ENCODE results near the gene DNASE1.
"Not testable (repeated sequence)": the region's sequence is repeated elsewhere in the genome, so short reads cannot be mapped to it uniquely, and the experiment has no call there.

Gene DNASE1, protein sequence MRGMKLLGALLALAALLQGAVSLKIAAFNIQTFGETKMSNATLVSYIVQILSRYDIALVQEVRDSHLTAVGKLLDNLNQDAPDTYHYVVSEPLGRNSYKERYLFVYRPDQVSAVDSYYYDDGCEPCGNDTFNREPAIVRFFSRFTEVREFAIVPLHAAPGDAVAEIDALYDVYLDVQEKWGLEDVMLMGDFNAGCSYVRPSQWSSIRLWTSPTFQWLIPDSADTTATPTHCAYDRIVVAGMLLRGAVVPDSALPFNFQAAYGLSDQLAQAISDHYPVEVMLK

DNA sequence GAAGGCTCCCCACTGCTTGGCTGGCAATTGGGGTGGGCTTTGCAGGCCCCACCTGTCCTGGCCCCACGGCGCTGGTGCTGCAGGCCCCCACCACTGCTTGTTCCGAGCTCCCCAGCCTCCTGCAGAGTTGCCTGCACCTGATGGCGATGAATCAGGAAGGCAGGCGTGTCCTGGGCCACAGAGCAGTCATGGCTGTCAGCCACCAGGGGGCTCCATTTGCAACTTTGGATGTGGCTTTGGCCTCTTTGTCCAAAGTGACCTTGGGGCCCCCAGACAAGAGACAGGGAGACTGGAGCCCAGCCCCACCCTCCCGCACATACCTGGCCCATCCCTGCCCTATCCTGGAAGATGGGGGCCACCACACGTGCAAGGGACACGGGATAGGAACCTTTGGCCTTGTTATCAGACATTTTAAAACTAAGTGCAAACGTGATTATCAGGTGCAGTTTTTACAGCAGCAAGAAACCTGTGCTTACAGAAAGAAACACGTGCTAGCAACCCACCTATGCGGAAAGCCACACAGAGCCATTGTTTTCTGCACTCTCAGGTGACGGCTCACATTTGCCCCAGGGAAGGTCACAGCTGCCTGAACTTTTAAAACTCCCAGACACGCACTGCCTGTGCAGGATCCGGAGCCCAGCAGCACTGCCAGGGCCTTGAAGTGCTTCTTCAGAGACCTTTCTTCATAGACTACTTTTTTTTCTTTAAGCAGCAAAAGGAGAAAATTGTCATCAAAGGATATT lies at the start of gene DNASE1:
Gene DNASE1, plus strand, starts transcription at position 443 of the 743 bp plus-strand sequence. CDS start 683 bp downstream, outside the sequence.
- no peak for DNase-seq (ENCODE audit: low read depth)

DNA sequence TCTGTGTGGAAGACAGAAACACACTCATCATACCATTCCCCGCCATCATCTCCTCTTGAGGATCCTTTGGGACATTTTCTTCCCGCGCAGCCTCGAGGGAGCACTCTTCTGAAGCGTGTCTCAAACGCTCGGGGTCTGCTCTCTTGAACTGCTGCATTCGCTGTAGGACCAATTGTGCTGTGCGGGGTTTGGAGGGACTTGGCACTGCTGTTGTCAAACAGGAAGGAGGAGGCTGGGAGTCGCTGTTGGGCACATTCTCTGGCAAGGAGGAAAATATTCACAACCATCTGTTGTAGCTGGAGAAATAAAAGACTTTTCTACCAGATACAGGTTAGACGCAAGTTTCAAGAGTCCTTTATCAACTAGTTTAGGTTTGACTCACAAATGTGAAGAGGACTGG lies 48.0 kb upstream of the DNASE1 start:
- DNase-seq (ENCODE audit: low read depth) = no peak

DNA sequence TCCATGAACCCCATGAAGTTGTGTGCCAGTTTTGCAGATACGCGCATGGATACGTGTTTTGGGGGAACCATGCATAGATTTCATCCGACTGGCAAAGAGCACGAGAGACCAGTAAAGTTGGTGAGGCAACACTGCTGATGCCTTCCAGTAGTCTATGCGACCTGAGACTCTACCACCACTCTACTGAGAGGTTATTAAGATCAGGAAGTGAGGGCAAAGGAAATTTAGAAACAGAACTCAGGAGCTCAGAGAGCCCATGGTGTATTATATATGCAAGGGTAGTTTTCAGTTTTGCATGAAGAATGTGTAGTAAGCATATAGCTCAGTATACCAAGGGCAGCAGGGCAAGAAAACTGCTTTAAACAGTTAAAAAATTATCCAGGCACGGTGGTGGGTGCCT lies 47.3 kb upstream of the DNASE1 start:
- no peak for DNase-seq (ENCODE audit: low read depth)

DNA sequence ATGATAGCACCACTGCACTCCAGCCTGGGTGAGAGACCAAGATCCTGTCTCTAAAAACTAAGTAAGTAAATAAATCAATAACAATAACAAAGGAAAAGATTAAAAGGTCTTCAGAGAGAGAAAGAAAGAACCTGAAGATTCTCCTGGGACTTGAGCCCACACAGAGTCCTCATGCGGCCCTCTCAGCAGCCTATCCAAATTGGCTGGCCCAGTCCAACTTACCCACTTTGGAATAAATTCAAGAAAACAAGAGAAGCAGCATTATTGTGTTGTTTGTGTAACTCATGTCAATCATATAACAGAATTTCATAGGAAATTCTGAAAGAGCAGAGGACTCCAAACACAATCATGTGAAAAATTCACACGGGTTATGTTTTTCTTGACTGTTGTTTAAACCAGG lies 46.9 kb upstream of the DNASE1 start:
- no peak for DNase-seq (ENCODE audit: low read depth)

DNA sequence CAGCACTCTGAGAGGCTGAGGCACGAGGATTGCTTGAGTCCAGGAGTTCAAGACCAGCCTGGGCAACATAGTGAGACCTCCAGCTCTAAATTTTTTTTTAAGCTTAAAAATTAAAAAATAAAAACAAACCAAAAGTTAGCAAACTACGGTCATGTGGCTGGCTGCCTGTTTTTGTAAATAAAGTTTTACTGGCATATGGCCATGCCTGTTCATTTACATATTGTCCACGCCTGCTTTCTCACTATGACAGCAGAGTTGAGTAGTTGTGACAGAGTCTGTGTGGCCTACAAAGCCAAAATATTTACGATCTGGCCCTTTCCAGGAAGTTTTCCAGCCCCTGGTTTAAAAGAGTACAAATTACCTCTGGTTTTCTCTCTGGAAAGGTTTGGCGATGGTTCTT lies 46.4 kb upstream of the DNASE1 start:
- no peak for DNase-seq (ENCODE audit: low read depth)

DNA sequence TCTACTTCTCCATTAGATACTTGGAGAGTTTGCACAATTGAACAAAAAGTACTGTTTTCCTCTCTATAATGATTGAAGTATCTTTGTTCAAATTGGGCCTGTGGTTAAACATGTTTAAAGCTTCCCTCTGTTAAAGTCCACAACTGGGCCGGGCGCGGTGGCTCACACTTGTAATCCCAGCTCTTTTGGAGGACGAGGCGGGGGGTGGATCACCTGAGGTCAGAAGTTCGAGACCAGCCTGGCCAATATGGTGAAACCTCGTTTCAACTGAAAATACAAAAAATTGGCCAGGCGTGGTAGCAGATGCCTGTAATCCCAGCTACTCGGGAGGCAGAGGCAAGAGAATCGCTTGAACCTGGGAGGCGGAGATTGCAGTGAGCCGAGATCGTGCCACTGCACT lies 45.5 kb upstream of the DNASE1 start:
- DNase-seq (ENCODE audit: low read depth) = not testable (repeated sequence)

DNA sequence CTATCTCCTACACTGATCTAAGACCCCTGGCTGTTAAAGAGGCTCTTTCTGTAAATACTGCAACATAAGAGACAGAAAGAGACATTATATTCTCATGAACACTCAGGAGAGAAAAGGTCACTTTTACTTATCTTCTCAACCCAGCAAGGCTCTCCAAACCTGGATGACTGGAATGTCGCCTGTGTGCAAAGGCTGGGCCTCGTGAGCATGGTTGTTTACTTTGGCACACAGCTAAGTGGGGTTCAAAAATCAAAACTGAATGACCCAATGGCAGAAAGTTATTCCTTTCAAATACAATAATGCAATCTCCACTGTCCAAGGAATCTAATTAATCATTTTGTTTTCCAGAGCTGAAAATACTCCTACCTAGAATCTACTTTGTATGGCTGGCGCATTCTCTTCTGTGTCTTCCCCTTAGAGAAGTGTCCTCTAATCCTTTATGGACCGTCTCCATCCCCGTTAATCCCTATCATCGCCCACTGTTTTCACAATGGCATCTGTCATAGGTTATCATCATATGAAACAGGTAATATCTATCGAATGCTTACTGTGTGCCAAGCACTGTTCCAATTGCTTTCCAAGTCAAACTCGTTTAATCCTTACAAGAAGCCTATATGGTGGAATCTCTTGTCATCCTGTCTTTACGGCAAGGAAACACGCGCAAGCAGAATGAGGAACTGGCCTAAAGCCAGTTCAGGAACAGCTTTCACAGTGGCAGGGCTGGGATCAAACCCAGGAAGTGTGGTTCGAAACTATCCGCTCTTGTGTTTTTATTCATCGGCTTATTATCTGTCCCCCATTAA lies 44.4 kb upstream of the DNASE1 start:
- no peak for DNase-seq (ENCODE audit: low read depth)

DNA sequence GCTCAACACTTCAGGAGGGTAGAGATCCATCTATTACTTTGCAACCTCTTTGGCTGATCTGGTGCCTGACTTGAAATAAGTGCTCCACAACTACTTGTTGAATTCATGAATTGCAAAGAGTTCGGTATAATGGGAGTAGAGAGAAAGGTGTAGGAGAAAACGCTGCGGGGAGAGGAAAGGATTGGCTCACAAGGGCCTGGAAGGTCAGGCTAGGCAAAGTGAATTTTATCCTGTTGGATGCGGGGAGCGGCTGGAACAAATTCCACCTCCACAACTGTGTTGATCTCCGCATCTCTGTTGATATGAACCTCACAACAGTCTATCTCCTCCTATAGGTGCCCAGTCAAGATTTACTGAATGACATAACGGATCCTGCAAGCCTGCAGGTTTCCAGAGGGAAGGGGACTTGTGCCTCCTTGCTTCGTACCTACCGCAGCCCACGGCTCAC lies 43.8 kb upstream of the DNASE1 start:
- DNase-seq (ENCODE audit: low read depth) = no peak

DNA sequence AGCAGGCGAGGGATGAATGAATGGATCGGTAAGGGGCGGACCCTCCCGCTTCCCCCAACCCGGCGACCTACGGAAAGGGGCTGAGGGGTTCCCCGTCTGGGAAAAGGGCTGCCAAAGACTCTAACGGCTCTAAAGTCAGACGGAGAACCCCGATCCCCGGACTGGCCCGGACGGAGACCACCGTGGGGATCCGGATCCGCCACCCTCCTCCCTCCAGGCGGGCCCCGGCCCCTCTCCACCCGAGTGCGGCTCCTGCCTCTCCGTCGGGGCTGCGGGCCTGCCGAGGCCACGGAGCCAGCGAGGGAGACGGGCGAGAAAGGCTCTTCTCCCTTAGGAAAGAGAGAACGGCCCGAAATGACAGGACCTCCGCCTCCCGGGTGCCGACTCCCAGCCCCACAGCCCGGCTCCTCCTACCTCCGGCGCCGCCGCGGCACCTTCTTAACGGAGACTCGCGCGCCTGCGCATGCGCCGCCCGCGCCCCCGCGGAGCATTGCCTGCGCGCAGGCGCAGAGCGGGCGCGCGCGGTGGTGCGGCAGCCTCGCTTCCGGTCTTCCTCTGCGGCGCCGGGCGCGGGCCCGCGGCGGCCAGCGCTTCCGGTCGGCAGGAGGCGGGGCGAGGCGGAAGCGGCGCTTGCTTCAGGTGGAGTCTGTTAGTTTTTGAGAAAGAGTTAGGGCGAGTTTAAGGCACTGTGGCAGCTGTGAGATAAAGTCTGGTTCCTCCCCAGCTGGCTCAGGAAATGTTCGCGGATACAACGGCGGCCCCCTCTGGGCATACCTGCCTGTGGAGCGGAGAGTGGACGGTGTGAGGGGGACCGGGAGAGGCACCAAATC lies 43.1 kb upstream of the DNASE1 start, which contains the start of gene SLX4:
Gene SLX4, minus strand, starts transcription at position 461 of the 830 bp plus-strand sequence. CDS start 2,642 bp downstream, outside the sequence.
- peak; percentile 85 for DNase-seq (ENCODE audit: low read depth)

DNA sequence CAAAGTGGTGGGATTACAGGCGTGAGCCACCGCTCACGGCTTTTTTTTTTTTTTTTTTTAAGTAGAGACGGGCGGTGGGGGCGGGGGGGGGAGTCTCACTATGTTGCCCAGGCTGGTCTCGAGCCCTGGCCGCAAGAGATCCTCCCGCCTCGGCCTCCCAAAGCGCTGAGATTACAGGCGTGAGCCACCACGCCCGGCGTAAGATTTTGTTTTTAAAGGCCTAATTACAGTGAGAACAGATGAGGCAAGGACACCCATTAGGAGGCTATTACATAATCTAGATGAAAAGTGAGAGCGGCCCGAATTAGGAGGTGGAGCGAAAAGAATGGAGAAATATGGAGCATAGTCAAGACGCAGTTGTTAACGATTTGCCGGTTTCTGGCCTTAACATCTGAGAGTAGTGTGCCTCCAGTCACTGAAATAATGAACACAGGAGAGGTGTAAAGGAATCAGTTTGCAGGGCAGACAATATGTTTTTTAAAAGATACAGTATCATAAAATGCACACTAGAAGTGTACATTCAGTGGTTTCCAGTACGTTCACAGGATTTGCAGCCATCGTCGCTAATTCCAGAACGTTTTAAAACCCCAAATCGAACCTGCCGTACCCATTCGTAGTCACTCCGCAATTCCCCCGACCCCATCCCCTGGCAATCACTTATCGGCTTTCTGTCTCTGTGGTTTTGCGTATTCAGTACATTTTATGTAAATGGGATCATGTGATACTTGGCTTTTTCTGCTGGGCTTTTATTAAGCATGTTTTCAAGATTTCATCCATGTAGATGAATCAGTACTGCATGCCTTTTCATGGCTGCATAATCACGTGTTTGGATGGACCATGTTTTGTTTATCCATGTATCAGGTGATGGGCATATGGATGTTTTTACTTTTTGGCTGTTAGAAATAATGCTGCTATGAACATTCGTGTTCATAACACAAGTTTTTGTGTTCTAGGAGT lies 41.7 kb upstream of the DNASE1 start:
- no peak for DNase-seq (ENCODE audit: low read depth)

DNA sequence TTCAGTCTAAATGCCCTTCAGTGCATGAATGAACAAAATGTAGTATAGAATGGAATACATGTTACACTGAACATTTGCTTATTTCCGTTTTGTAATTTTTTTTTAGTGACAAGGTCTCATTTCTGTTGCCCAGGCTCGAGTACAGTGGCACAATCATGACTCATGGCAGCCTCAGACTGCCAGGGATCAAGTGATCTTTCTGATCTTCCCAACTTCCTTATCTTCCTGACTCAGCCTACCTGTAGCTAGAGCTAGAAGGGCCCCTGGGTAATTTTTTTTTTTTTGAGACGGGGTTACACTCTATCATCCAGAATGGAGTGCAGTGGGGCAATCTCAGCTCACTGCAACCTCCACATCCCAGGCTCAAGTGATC lies 35.7 kb upstream of the DNASE1 start:
- no peak for DNase-seq (ENCODE audit: low read depth)

DNA sequence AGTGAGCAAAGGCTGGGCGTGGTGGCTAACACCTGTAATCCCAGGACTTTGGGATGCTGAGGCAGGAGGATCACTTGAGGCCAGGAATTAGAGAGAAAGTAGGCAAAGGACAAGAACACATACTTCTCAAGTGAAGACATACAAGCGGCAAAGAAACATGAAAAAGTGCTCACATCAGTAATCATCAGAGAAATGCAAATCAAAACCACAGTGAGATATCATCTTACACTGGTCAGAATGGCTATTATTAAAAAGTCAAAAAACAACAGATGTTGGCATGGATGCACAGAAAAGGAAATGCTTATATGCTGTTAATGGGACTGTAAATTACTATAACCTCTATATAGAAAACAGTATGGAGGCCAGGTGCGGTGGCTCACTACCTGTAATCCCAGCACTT lies 30.8 kb upstream of the DNASE1 start:
- no peak for DNase-seq (ENCODE audit: low read depth)

DNA sequence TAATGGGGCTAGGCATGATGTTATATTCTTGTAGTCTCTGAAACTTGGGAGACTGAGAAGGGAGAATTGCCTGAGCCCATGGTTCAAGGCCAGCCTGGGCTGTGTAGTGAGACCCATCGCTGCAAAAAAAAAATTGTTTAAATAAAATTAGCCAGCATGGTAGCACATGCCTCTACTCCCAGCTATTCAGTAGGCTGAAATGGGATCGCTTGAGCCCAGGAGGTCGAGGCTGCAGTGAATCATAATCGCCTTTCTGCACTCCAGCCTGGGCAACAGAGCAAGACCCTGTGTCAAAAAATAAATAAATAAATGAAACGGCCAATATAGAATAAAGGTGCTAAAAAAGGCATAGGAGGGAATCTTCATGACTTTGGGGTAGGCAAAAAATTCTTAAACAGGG lies 29.2 kb upstream of the DNASE1 start:
- DNase-seq (ENCODE audit: low read depth) = no peak

DNA sequence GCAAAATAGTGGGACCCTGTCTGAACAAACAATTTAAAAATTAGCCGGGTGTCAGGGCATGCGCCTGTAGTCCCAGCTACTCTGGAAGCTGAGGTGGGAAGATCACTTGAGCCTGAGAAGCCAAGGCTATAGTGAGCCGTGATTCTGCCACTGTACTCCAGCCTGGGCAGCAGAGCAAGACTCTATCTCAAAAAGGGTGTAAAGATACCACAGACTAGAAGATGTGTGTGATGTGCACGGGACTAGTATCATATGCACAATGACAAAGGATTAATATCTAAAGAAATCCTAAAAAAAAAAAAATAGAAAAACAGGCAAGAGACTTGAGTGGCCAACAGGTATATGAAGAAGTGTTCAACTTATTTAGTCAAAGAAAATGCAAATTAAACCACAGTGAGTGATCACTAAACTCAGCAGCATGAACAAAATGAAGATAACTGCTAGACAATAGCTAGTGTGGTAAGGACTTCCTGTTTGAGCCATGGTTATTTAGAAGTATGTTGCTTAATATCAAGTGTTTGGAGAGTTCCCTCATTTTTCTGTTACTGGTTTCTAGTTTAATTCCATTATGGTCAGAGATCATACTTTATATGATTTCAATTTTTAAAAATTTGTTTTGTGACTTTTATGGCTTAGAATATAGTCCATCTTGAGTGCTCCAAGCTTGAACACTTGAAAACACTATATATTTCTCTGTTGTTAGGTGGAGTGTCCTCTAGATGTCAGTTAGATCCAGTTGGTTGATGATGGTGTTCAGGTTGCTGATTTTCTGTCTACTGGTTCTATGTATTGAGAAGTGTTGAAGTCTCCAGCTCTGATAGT lies 28.4 kb upstream of the DNASE1 start:
- no peak for DNase-seq (ENCODE audit: low read depth)

DNA sequence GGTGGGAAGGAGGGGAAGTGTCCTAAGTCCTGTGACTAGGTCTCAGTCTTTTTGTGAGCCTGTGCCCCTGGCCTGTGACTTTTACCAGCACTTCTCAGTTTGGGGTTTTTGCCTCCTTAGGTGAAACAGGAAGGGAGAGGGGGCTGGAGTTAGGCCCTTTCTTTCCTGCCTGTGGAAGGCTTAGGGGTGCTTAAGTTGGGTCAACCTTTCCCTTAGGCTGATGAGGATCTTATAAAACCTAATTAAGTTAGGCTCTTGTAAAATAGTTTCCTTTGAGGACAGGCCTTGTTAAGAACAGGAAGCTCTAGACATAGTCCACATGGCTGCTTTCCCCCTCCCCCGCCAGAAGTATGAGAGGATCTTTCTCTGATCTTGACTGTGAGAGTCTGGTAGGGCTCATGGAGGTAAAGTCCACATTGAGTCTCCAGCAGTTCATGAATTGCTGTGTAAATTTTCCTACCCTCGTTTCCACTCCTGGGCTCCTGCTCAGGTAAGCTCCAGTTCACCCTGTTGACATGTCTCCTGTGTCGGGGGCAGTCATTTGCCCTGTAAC lies 17.0 kb upstream of the DNASE1 start:
- no peak for DNase-seq (ENCODE audit: low read depth)

DNA sequence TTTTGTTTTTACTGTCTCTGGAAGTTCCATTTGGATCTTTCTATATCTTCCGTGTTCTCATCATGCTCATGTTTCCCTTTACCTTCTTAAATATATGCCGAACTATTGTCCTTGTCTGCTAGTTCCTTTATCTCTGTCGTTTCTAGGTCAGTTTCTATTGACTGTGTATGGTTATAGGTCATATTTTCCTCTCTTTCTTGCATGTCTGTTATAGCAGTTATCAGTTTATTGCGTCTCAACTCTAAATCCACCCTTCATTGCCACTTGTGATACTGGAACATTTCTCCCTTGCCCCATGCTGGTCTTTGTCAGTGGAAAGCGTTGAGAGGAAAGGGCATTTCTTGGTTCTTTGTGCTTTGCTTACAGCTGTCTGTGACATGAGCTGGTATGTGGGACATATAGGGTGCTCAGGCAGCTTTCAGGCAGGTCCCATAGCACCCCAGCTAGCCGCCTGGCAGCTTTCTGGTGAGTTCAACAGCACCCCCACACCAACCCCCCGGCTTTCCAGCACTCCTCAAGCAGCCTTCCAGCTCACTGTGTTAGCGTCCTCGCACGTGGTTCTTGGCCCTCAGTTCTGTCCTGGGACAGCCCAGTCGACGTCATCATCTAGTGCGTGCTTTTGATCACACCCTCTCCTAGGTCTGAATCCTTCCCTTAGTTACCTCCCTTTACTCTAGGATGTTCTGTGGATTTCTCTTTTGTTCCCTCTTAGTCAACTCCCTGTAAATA lies 15.4 kb upstream of the DNASE1 start:
- no peak for DNase-seq (ENCODE audit: low read depth)

DNA sequence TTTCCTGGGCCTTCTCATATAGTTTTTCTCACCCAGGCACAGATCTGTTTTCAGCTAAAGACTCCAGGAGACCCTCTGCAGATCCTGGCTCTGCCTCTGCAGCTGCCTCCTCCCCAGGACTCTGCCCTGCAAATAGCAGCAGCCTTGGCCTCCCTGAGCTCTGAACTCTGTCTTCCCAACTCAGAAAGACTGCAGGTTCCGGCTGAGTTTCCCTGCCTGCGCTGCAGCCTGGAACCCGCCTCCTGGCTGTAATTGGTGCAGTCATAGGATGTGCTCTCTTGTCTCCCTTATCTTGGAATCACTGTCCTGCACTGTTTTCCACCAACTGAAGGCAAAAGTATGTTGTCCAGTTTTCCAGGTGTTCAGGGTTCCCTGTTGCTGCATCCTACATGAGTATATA lies 14.3 kb upstream of the DNASE1 start:
- no peak for DNase-seq (ENCODE audit: low read depth)

DNA sequence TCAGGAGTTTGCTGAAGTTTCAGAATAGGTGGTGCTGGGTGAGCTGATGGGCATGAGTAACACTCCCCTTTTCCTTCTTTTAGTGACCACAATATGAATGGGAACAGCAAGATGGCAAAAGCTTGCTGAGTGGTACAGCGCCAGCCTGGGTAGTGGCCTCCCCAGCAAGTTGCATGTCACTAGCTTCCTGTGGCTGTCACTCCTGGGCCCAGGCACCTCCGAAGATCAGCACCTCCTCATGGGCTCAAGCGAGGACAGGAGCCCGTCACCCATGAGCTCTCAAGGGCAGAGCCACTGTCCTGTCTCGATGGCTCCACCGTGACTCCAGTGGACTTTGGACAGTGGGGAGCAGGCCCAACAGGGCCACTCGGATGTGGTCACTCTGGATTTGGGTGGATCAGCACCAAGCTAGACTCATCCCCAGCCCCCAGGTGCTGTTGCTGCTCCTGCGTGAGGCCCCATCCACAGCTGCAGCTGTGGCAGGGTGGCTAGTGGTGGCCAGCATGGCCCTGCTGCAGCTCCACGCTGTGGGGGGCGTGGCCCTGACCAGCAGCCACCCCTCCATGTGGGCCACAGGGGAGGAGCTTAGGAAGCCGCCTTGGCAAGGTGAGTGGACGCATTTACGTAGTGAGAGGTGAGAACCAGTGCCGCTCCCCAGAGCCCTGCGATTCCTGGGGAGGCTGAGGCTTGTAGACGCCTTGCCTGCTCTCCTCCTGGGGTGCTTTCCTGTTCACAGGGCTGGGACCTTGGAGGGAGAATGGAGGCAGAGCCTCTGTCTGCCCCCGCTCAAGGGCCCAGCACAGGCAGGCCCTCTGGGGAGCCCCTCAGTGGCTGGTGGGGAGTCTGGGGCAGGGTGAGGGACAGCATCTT lies 13.6 kb upstream of the DNASE1 start:
- DNase-seq (ENCODE audit: low read depth) = no peak

Measured in stimulated activated CD8-positive, alpha-beta memory T cell treated with anti-CD3 and anti-CD28 coated beads, Interleukin-12 subunit alpha, Interleukin-12 subunit beta, amount 100 ng/mL, for 4 hours (primary cell).